ENCODE results near the gene RFX4. TPM values are rescaled to one million over a fixed set of nuclear protein-coding genes. Genes with fewer than 3 reads are reported as not detected.
A peak's percentile ranks its signal among the peaks of the same experiment; 100 is the strongest.

The RFX4 gene
- total and polyA plus RNA-seq, 8 donors = 0.05 to 0.51 (median 0.12) TPM; not detected in 1

GRCh38 chr12:106733660-106734059 lies 150.9 kb downstream of the RFX4 start:
- no peak overlapping the region for H3K27ac ChIP-seq
- no peak overlapping the region for H3K4me3 ChIP-seq
- H3K36me3 ChIP-seq = no peaks in the 10 kb centered on the region
- FAIRE-seq (no peak), DNase-seq (no peak), ATAC-seq (no peak)
- 83% methylated on average over 4 of the region's 4 CpGs for WGBS, 2 donors
- TF ChIP-seq CTCF (IDR thresholded peaks at IDR 0.05) = no peak
- H3K27me3 ChIP-seq = no peaks in the 10 kb centered on the region
- intact Hi-C loops (cut with DNase I) = no loop called here
- no peaks in the 10 kb centered on the region for H3K9me3 ChIP-seq
- no peaks in the 10 kb centered on the region for H3K4me1 ChIP-seq

- ATAC-seq (no peak), FAIRE-seq (no peak), DNase-seq (no peak)
- H3K27ac ChIP-seq = no peak overlapping the region
- no peaks in the 10 kb centered on the region for H3K36me3 ChIP-seq
- no peak overlapping the region for H3K4me3 ChIP-seq
- no peak for TF ChIP-seq CTCF (IDR thresholded peaks at IDR 0.05)
- no peaks in the 10 kb centered on the region for H3K27me3 ChIP-seq
- H3K4me1 ChIP-seq = peaks cover 0 to 8% (median 6%) of the 10 kb centered on the region in 3 donors
- intact Hi-C loops (cut with DNase I) = no loop called here
- 52 to 63% methylated on average over 9 of the region's 9 CpGs for WGBS, 2 donors
- H3K9me3 ChIP-seq = no peaks in the 10 kb centered on the region
Observed at GRCh38 chr12:106736051-106736957, 153.5 kb downstream of the RFX4 start.

- DNase-seq (no peak), ATAC-seq (peak; percentile 82 to 89 (median 87)), FAIRE-seq (no peak)
- Histone ChIP-seq H3K9me3 (no peaks in the 10 kb centered on the region), H3K4me3 (no peak overlapping the region), H3K27me3 (no peaks in the 10 kb centered on the region), H3K4me1 (peaks cover 0 to 8% (median 6%) of the 10 kb centered on the region in 3 donors), H3K27ac (peak overlapping the region in 2 of 4 donors; percentile 7 to 14), H3K36me3 (no peaks in the 10 kb centered on the region)
- intact Hi-C loops (cut with DNase I) = no loop called here
- TF ChIP-seq CTCF (IDR thresholded peaks at IDR 0.05) = no peak
- WGBS, 2 donors = 9 to 17% methylated on average over 4 of the region's 4 CpGs
Observed at GRCh38 chr12:106739318-106739717, 156.5 kb downstream of the RFX4 start.

- DNase-seq = no peak
- H3K9me3 ChIP-seq = no peaks in the 10 kb centered on the region
- H3K36me3 ChIP-seq = no peaks in the 10 kb centered on the region
- intact Hi-C loops (cut with DNase I) = no loop called here
- H3K27me3 ChIP-seq = no peaks in the 10 kb centered on the region
- WGBS, 2 donors = 56 to 59% methylated on average over 10 of the region's 10 CpGs
- TF ChIP-seq CTCF (IDR thresholded peaks at IDR 0.05) = no peak
- no peak for FAIRE-seq
- ATAC-seq = peak in 2 of 4 donors; percentile 57
- no peak overlapping the region for H3K4me3 ChIP-seq
- H3K4me1 ChIP-seq = peaks cover 0 to 8% (median 6%) of the 10 kb centered on the region in 3 donors
- peak overlapping the region in 2 of 4 donors; percentile 7 to 14 for H3K27ac ChIP-seq
Observed at GRCh38 chr12:106739815-106740530, 157.2 kb downstream of the RFX4 start.

Data from pancreas (tissue), 10 donors.